GM18873 (cell line): ENCODE data around the gene RIOK2.
"Not testable (repeated sequence)": the region's sequence is repeated elsewhere in the genome, so short reads cannot be mapped to it uniquely, and the experiment has no call there.

Experiments
- ATAC-seq: cut with Tn5 transposase; IDR thresholded peaks from one replicate; pipeline ENCODE4 v1.9.1; 2021; ENCODE audit warnings: mild to moderate bottlenecking, moderate library complexity, moderate number of reproducible peaks; ENCODE audit not compliant: unreplicated experiment, low FRiP score

Gene RIOK2

DNA sequence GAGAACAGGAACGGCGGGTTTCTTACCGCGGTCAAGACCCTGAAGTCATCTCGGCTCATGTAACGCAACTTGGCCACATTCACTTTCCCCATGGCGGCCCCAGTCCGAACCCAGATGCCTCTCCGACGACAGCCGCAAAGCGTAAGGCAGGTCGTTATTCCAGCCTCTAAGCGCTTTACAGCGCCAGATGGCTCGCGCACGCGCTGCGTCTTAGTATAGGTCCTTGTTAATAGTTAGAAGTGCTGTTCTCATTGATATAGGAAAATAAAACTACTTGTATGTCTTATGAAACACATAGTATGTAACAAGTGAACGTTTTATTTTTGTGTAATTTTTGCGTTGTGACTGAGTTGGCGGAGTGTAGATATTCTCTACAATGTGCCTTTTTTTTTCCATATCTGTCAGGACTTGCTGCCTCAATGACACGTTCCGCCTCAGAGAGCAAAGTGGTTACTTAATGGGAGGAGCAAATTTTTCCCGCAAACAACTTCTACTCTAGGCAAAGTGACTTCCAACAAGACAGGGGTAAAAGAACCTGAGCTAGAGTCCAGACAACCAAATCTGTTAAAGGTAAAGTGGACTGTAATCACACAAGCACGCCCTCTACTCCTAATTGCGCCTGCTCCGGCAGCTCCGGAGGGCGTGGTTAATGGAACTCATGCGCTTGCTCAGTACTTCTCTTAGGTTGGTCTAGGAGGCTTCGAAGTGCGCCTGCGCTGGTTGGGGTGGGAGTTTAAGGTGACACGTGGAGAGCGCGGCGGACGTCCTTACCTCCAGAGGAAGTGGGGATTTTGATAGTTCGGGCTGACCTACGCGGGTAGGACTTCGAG, at the start of gene RIOK2:
RIOK2 (minus strand) TSS at position 148 of the 830 bp plus-strand sequence; CDS start at position 92, 56 bp downstream.
- peak; percentile 92 for ATAC-seq

DNA sequence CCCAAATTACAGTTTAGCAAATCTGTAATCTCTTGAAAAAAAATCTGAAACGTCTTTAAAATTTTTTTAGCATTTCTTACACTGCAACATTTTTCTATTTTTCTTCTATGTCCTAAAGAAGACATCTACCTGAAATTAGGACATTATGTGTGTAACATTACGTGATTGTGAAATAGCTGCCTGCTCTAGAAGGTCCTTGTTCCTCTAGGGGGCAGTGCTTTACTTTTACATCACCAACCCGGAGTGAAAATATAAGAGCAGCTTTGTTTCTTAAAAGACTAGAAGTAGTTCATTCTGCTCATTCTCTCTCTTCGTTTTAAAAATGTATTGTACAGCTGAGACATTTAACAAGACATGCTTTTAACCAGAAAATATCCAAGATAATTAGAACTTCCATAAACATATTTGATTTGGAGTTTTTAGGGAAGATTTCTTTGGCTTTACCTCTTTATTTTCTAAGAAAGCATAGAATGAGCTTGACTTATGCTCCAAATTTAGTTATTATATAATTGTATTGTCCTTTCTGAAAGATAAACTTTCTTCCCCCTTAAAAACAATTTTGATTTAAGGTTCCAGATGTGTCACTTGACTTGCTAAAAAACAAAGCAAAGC, 48.1 kb upstream of the RIOK2 start:
- ATAC-seq: peak; percentile 92

DNA sequence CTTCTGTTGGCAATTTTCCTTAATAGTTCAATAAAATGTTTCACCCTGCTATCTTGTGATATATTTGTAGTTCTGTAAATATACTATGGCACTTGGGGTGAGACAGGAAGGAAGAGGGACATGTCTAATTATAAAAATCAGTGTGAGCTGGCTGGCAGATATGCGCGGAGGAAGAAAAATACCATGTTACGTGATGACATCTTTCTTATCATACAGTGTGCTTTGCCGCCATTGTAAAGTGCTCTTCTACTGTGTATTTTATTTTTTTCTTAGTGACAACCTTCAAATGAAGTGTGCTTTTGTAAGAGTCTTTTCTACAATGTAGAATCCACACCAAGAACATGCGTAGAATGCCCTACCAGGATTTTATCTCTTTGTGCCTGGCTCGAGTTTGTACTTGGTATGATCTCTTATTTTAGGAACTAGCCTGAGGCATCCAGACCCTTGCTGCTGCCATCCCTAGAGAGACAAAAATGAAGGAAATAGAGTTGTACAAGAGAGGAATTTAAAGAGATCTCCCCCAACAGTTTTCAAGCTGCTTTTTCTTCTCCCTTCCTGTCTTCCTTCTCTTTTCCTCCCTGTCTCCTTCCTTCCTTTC, 46.7 kb upstream of the RIOK2 start:
- no peak for ATAC-seq

DNA sequence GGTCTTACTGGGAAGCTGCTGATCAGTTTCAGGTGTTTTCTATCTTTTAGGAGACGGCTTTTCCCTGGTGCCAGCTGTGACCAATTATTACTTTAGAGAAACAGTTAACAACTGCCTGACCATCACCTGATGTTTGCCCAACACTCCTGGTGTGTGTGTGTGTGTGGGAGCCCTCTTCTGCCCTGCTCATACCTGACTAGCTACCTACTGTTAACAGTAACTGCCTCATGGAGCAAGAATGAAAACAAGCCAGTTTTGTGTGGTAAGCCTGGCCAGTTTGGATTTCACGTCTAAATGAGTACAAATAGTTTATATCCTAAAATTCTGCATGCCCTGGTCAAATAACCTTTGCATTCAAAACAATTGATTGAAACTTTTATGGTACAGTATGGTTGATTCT, 46.1 kb upstream of the RIOK2 start:
- no peak for ATAC-seq

DNA sequence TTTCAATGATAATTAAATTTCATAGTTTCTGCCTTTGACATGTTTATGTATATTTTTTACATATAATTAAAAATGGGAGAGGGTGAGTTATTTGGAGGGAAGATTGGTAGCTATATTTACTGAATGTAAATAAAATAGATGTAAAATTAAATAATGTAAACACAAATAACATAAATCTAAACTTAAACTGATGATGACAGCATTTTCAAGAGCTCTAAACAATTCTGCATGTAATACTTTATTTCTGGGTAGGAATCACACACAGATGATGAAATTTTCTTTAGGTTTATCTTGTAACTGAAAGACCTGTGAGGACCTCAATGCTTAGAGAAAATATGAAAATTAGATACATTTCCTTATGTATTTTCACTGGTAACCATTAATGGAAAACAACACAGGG, 42.2 kb upstream of the RIOK2 start:
- no peak for ATAC-seq

DNA sequence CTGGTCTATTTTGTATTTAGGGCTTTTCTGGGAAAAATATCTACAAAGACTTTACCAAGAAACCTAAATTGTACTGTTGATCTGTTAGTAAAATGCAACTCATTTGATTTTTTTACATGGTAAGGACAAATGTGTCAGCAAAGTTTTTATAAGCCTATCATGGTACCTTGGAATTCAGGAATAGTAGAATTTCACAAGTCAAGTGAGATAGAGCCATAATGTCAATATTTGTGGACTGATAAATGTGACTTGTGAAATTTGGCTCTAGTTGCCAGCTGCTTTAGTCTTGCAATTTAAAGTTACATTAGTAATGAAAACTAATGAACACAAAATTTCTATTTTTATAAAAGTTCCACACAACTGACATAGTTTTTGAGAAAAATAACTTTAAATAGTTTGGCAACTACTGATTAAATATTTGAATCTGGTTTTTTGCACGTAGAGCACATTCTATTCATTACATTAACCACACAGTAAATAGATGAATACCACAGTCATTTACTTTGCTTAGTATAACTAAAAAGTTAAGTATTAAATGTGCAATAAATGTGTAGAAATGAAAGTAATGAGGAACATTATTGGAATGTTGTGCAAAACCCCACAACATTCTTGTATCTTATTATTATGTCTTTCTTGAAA, 41.2 kb upstream of the RIOK2 start:
- no peak for ATAC-seq

DNA sequence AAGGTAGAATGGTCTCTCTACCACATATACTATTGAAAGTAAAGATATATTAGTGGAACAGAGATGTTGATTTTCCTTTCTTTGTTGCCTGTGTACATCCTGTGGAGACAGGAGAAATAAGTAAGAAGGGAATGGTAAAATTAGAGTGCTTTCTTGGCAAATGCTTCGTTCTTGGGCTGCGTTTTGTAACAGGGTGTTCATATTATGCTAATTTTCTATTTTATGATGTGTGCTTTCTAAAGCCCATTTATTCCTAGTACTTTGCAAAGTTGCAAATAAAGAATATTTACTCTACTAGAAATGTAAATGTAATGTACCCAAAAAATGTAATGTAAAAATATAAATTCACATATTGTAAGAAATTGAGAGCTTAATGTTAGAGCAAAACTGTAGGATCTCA, 40.5 kb upstream of the RIOK2 start:
- ATAC-seq: no peak

DNA sequence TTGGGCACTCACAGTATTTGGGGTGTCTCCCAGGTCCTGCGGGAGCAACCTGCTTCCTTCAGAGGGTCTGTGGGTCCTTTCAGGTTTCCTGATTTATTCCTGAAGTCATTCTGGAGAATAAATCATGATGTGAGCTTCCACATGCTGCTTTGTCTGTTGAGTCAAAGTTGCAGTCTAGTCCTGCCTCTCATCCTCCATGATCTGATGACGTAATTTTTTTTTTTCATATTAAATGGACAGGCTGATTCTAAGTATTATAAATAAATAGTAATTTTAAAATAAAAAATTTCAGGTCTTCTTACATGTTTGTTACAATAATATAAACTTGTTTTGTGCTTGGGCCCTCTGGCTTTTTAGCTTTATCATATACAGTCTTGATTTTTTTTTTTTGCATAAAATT, 26.3 kb upstream of the RIOK2 start:
- no peak for ATAC-seq

DNA sequence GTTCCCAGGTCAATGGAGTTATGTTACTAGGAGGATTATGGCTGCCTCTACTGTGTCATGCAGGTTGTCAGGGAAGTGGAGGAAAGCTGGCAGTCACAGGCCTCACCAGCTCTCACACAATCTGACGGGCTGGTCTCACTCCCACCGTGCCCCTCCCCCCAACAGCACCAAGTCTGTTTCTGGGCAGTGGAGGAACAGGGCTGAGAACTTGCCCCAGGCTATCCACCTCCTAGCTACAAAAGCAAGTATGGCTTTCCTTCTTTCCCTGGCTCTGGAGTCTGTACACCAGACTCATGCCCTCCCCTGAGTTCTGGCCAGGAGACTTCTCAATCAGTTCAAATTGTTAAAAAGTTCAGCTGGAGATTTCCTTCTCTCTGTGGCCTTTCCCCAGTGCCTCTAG, 25.7 kb upstream of the RIOK2 start:
- ATAC-seq: no peak

DNA sequence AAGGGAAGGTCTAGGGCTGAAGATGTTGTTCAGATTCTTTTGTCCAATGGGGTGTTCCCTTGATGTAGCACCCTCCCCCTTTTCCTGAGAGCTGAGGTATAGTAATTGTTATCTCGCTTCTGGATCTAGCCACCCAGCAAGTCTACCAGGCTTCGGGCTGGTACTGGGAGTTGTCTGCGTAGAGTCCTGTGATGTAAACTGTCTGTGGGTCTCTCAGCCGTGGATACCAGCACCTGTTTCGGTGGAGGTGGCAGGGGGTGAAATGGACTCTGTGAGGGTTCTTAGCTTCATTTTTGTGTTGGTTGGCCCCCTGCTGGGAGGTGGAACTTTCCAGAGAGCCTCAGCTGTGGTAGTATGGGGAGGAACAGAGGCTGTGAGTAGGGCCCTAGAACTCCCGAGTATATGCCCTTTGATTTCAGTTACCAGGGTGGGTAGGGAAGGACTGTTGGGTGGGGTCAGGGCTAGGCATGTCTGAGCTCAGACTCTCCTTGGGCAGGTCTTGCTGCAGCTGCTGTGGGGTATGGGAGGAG, 25.2 kb upstream of the RIOK2 start:
- no peak for ATAC-seq

DNA sequence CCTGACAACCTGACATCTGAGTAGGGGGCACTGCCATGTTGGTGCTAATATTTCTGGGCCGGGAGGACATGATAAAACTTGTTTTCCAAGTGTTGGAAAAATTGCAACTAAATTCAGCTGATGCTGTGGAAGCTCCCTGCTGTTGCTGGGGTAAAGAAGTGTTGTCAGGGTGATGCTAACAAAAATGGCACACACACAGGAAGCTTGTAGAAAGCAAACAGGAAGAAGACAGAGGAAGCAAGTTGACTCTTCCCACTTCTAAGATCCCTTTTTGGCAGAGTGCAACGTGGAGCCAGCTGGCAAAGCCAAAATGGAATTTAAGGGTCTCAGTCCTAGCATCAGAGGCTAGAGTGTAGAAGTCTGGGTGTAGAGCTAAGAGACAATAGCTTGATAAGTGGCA, 11.3 kb upstream of the RIOK2 start:
- ATAC-seq: no peak

DNA sequence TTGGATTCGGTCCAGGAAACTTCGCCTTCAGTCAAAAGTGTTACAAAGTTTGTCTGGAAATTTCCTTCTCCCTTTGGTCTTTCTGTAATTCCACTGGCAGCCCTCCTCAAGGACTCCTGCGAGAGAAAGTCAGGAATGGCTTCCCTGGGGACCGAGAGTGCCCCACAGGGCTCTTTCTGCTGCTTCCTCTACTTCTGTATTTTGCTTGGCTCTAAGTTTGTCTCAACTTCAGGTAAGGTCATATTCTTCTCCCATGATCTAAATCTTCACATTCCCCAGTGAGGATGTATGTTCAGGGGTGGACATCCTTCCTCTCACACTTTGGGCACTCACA, 10.3 kb upstream of the RIOK2 start:
- ATAC-seq: no peak

DNA sequence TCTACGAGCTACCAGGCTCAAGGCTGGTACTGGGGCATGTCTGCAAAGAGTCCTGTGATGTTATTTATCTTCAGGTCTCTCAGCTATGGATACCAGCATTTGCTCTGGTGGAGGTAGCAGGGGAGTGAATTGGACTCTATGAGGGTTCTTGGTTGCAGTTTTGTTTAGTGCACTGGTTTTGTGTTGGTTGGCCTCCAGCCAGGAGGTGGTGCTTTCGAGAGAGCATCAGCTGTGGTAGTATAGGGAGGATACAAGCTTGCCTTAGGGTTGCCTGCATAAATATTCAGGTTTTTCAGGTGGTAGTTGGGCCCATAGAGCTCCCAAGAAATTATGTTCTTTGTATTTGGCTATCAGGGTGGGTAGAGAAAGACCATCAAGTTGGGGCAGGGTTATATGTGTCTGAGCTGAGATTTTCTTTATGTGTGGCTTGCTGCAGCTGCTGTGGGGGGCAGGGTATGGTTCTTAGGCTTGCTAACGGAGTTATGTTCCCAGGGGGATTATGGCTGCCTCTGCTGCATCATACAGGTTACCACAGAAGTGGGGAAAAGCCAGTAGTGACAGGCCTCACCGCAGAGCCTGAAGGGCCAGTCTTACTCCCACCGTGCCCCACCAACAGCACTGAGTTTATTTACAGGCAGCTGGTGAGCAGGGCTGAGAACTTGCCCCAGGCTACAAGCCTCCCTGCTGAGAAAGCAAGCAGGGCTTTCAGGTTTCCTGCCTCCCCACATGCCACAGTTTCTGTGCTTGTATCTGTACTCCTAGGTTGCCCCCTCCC, 9.7 kb upstream of the RIOK2 start:
- ATAC-seq: no peak

DNA sequence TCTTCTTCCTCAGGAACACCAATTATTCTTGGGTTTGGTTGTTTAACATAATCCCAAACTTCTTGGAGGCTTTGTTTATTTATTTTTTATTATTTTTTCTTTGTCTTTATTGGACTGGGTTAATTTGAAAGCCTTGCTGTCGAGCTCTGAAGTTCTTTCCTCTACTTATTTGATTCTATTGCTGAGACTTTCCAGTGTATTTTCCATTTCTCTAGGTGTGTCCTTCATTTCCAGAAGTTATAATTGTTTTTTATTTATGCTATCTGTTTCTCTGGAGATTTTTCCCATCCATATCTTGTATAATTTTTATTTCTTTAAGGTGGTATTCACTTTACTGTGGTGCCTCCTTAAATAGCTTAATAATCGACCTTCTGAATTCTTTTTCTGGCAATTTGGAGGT, 8.8 kb upstream of the RIOK2 start:
- no peak for ATAC-seq

DNA sequence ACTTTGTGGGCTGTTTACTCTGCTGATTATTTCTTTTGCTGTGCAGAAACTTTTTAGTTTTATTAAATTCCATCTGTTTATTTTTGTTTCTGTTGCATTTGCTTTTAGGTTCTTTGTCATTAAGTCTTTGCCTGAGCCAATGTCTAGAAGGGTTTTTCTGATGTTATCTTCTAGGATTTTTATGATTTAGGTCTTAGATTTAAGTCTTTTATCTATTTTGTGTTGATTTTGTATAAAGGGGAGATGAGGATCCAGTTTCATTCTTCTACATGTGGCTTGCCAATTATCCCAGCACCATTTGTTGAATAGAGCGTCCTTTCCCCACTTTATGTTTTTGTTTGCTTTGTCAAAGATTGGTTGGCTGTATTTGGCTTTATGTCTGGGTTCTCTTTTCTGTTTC, 6.5 kb upstream of the RIOK2 start:
- ATAC-seq: not testable (repeated sequence)

DNA sequence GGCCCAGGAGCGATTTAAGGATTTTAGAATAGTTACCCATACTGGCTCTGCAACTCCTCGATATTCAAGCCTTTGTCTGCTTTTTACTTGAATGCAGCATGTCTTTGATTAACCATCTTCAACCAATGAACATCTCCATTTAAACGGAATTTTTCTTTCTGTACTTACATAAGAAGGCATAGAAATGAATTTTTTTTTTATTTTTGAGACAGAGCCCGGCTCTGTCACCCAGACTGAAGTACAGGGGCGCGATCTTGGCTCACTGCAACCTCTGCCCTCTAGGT, 825 bp upstream of the RIOK2 start:
- ATAC-seq: no peak

DNA sequence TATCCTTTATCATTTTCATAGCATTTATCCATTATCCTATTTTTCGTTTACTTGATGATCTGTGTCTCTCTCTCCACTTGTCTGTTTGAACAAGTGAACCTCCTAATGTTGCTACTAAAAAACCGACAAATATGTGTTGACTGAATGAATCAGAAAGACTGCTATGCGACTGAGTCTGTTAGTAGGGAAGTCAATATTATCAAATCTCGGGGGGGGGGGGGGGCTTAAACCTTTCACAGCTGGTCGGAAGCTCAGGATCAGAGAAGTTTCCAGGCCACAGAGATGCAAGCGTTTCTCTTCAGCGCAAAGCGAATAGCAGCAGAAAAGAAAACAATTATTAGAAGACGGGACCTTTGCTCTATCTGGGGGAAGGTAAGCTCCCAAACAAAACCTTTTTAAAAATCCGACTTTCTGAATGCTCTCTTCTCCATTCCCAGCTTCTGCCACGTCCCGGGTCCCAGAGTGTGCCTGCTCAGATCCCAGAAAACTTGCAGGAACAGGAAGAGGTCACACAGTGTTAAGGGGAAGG, 412 bp downstream of the RIOK2 start:
- no peak for ATAC-seq

DNA sequence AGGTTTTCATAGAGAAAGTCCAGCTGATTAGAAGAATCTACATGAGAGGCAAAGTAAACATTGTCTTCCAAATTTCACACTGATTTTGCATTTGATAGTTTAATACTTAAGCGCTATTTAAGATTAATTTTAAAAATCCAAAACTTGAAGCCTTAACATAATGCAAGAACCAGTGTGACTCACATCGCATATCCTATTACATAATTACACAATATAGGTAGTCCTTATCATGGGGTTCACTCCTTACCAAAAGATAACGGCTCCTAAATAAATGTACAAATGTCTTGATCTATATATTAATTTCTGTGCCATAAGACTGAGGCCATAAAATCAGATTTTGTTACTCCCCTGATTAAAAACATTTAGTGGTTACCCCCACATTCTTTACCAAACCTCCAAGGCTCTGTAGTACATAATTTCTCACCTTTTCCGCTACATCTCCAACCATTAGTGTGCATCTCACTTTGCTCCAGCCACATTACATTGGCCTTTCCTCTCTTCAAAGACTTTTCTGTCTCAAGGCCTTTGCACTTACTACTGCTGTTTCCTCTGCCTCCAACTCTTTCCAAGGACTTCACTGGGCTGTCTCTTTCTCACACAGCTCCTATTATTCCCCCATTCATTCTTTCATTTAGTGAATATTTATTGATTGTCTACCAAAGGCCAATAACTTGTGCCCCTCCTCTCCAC, 1.0 kb downstream of the RIOK2 start:
- ATAC-seq: no peak

DNA sequence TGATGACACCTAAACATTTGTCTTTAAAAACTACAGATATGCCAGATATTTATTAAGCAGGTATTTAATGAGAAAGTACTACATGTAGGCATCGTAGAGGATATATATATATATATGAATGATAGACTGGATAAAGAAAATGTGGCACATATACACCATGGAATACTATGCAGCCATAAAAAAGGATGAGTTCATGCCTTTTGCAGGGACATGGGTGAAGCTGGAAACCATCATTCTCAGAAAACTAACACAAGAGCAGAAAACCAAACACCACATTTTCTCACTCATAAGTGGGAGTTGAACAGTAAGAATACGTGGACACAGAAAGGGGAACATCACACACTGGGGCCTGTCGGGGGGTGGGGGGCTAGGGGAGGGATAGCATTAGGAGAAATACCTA, 3.6 kb downstream of the RIOK2 start:
- ATAC-seq: not testable (repeated sequence)

DNA sequence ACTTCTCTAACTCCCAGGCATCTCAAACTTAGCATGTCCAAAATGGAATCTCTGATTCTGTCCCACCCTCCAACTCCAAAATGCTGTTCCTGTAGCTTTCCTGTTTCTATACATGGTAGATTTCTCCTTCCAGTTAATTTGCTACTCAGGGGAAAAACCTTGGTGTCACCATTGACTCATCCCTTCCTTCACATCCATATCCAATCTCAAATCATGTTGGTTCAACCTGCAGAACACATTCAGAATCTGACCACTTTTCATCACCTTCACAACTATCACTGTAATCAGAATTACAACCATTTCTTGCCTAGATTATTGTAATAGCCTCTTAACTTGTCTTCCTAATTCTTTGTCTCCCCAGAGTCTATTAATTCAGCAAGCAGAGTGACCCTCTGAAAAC, 10.8 kb downstream of the RIOK2 start:
- no peak for ATAC-seq
